Measurements from ENCODE around the gene SASH1.

SASH1 gene

GRCh38 chr6:148497257-148497656 lies 154.6 kb downstream of the SASH1 start:
- DNase-seq (ENCODE audit: low spot score) = no peak

- DNase-seq (ENCODE audit: low spot score) = no peak
These were observed 155.1 kb downstream of the SASH1 start for GRCh38 chr6:148497717-148498116.

- DNase-seq (ENCODE audit: low spot score) = no peak
These were observed 157.8 kb downstream of the SASH1 start for GRCh38 chr6:148500402-148500801.

GRCh38 chr6:148501178-148501590 lies 158.5 kb downstream of the SASH1 start:
- no peak for DNase-seq (ENCODE audit: low spot score)

GRCh38 chr6:148502083-148502772 lies 159.6 kb downstream of the SASH1 start:
- no peak for DNase-seq (ENCODE audit: low spot score)

GRCh38 chr6:148502773-148503135 lies 160.1 kb downstream of the SASH1 start:
- DNase-seq (ENCODE audit: low spot score) = no peak

- no peak for DNase-seq (ENCODE audit: low spot score)
These were observed 161.1 kb downstream of the SASH1 start for GRCh38 chr6:148503703-148504102.

GRCh38 chr6:148507774-148508173 lies 165.1 kb downstream of the SASH1 start:
- no peak for DNase-seq (ENCODE audit: low spot score)

- DNase-seq (ENCODE audit: low spot score) = peak; percentile 31
These were observed 165.9 kb downstream of the SASH1 start for GRCh38 chr6:148508401-148509041.

- no peak for DNase-seq (ENCODE audit: low spot score)
These were observed 166.6 kb downstream of the SASH1 start for GRCh38 chr6:148509119-148509799.

GRCh38 chr6:148509800-148510581 lies 167.4 kb downstream of the SASH1 start:
- peak; percentile 17 for DNase-seq (ENCODE audit: low spot score)

- peak; percentile 68 for DNase-seq (ENCODE audit: low spot score)
These were observed 170.8 kb downstream of the SASH1 start for GRCh38 chr6:148513145-148514071.

- DNase-seq (ENCODE audit: low spot score) = no peak
These were observed 171.6 kb downstream of the SASH1 start for GRCh38 chr6:148514091-148514845.

- DNase-seq (ENCODE audit: low spot score) = peak; percentile 51
These were observed 173.6 kb downstream of the SASH1 start for GRCh38 chr6:148516217-148516616.

GRCh38 chr6:148516617-148517016 lies 174.0 kb downstream of the SASH1 start:
- DNase-seq (ENCODE audit: low spot score) = no peak

GRCh38 chr6:148517470-148517869 lies 174.8 kb downstream of the SASH1 start:
- DNase-seq (ENCODE audit: low spot score) = no peak

GRCh38 chr6:148518511-148519156 lies 176.0 kb downstream of the SASH1 start:
- DNase-seq (ENCODE audit: low spot score) = no peak

GRCh38 chr6:148520109-148520841 lies 177.6 kb downstream of the SASH1 start:
- DNase-seq (ENCODE audit: low spot score) = no peak

- DNase-seq (ENCODE audit: low spot score) = no peak
These were observed 178.5 kb downstream of the SASH1 start for GRCh38 chr6:148521158-148521557.

Data from iPS-NIHi11 (cell line).